BE2C (cell line): Measurements from ENCODE around the gene MYL10.

ENCODE experiments used
- DNase-seq: peaks from one replicate; pipeline ENCODE4 v3.0.0-alpha.2; 2020
- H3K27me3 ChIP-seq: fragments of 250-450 bp; sonication (Bioruptor Pico); 2 replicates; pipeline ENCODE4 v1.5.1; 2020; ENCODE audit warnings: mild to moderate bottlenecking
- H3K36me3 ChIP-seq: fragments of 250-450 bp; sonication (Bioruptor Pico); 2 replicates; pipeline ENCODE4 v1.5.1; 2020; ENCODE audit warnings: mild to moderate bottlenecking
- H3K4me1 ChIP-seq: fragments of 250-450 bp; sonication (Bioruptor Pico); 2 replicates; pipeline ENCODE4 v1.5.1; 2020
- H3K4me3 ChIP-seq: 2 replicates; pipeline ENCODE4 v1.5.1; 2011; ENCODE audit warnings: low read depth, low read length
- H3K9me3 ChIP-seq: fragments of 250-450 bp; sonication (Bioruptor Pico); 2 replicates; pipeline ENCODE4 v1.5.1; 2020
- CTCF ChIP-seq: IDR thresholded peaks from 2 replicates; pipeline ENCODE4 v1.5.1; 2012; ENCODE audit warnings: mild to moderate bottlenecking, low read depth, low read length

MYL10 gene

DNA sequence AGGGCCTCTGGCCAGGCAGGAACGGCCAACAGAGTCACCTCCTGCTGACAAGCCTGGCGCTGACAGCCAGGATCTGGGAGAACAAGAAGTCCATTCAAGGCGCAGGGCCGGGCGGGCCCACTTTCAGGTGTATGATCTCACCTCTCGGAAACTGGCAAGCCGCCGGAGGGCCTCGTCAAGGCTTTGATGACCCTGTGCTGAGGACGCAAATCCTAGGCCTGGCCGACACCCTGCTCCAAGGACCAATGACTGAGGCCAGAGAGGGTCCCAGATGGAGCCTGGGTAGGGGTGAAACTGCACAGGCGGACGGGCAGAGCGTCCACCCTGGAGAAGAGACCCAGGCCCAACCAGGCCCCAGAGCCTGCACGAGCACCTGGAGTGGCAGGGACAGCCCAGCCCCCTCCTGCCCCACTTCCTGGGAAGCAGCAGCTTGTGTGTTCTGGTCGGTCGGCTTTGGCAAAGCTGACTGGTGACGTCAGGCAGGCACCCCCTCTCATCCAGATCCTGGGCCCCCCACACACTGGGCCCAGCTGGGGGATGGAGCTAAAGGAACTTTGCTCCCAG lies 30.6 kb downstream of the MYL10 start:
- Histone ChIP-seq H3K27me3 (no peaks in the 10 kb centered on the region), H3K4me1 (no peaks in the 10 kb centered on the region; the same call in 1 of the 2 replicates), H3K36me3 (no peaks in the 10 kb centered on the region), H3K4me3 (no peak overlapping the region), H3K9me3 (no peaks in the 10 kb centered on the region)
- DNase-seq, result no peak
- no peak for TF ChIP-seq CTCF

- Histone ChIP-seq H3K9me3 (no peaks in the 10 kb centered on the region), H3K36me3 (no peaks in the 10 kb centered on the region), H3K4me3 (no peak overlapping the region), H3K27me3 (no peaks in the 10 kb centered on the region), H3K4me1 (no peaks in the 10 kb centered on the region; the same call in 1 of the 2 replicates)
- no peak for TF ChIP-seq CTCF
- no peak for DNase-seq
Observed at GRCh38 chr7:101597941-101598340, 31.2 kb downstream of the MYL10 start.

- H3K9me3 ChIP-seq, result no peaks in the 10 kb centered on the region
- no peak overlapping the region for H3K4me3 ChIP-seq
- no peaks in the 10 kb centered on the region for H3K4me1 ChIP-seq
- TF ChIP-seq CTCF, result no peak
- H3K27me3 ChIP-seq, result no peaks in the 10 kb centered on the region
- no peak for DNase-seq
- H3K36me3 ChIP-seq, result no peaks in the 10 kb centered on the region
Observed at GRCh38 chr7:101596898-101597297, 32.2 kb downstream of the MYL10 start.

DNA sequence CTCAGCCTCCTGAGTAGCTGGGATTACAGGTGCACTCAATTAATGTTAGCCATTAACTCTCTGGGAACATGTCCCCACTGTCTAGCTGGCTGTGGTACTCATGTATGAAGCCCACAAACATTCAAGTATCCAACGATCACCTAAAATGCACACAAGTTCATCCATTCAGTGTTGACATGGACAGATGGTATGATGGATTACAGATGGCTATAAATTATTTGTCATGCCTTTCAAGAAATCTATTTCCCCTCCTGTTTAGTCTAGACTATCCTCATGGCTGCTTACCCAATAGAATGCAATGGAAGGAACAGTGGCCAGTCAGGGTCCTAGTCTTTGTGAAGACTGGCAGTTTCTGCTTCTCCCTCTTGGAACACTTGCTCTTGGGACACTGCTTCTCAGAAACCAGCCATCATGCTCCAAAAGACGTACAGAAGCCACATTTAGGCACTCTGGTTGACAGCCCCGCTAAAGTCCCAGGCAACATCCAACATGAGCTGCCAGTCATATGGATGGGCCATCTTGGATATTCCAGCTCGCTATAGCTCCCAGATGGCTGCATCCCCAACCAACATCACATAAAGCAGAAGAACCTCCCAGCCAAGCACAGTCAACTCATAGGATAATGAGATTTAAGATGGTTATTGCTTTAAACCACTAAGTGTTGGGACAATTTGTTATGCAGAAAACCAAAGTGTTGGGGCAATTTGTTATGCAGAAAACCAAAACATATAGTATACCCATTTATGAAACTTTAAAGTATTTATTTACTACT lies 33.1 kb downstream of the MYL10 start:
- H3K27me3 ChIP-seq, result no peaks in the 10 kb centered on the region
- DNase-seq, result no peak
- no peaks in the 10 kb centered on the region for H3K36me3 ChIP-seq
- no peaks in the 10 kb centered on the region for H3K4me1 ChIP-seq
- H3K4me3 ChIP-seq, result no peak overlapping the region
- no peaks in the 10 kb centered on the region for H3K9me3 ChIP-seq
- no peak for TF ChIP-seq CTCF

GRCh38 chr7:101595246-101595645 lies 33.9 kb downstream of the MYL10 start:
- no peak for DNase-seq
- H3K36me3 ChIP-seq, result no peaks in the 10 kb centered on the region
- no peaks in the 10 kb centered on the region for H3K4me1 ChIP-seq
- H3K4me3 ChIP-seq, result no peak overlapping the region
- no peak for TF ChIP-seq CTCF
- H3K9me3 ChIP-seq, result no peaks in the 10 kb centered on the region
- H3K27me3 ChIP-seq, result no peaks in the 10 kb centered on the region

- H3K4me3 ChIP-seq, result no peak overlapping the region
- no peaks in the 10 kb centered on the region for H3K36me3 ChIP-seq
- H3K27me3 ChIP-seq, result no peaks in the 10 kb centered on the region
- H3K9me3 ChIP-seq, result no peaks in the 10 kb centered on the region
- TF ChIP-seq CTCF, result no peak
- no peak for DNase-seq
- H3K4me1 ChIP-seq, result no peaks in the 10 kb centered on the region
Observed at GRCh38 chr7:101594790-101595189, 34.3 kb downstream of the MYL10 start.
